ENCODE results near the gene GPT2. TPM values are rescaled to one million over a fixed set of nuclear protein-coding genes. Genes with fewer than 3 reads are reported as not detected.
"Not testable (repeated sequence)": the region's sequence is repeated elsewhere in the genome, so short reads cannot be mapped to it uniquely, and the experiment has no call there.

GPT2 gene
- polyA plus RNA-seq, 1 experiment: 18.5 TPM

DNA sequence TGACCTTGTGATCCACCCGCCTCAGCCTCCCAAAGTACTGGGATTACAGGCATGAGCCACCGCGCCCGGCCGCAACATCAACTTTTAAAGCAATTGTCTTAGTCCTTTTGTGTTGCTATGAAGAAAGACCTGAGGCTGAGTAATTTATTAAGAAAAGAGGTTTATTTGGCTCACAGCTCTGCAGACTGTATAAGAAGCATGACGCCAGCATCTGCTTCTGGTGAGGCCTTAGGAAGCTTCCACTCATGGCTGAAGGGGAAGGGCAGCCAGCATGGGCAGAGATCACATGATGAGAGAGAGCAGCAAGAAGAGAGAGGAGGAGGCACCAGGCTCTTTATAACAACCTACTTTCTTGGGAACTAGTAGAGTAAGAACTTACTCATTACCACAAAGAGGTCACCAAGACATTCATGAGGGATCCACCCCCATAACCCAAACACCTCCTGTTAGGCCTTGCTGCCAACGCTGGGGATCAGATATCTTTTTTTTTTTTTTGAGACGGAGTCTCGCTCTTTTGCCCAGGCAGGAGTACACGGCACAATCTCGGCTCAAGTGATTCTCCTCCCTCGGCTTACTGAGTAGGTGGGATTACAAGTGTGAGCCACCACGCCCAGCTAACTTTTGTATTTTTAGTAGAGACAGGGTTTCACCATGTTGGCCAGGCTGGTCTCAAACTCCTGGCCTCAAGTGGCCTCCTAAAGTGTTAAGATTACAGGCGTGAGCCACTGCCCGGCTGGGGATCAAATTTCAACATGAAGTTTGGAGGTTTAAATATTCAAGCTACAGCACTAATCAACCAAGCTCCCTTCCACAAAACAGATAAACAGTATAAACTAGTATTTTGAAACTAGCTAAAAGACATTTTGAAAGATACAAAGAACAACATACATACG lies 21.4 kb upstream of the GPT2 start:
- no peak overlapping the region for H3K27ac ChIP-seq (ENCODE audit: low read depth, low read length)
- ChIA-PET POLR2A (interaction anchor here (0.6 kb wide), 1 partner anchor 70 kb away, joined by 7 read pairs; no protein-coding TSS in a partner anchor), CTCF (interaction anchor here (1.2 to 3.4 kb wide), 3 partner anchors 9 to 67 kb away, joined by 4 to 25 read pairs (median 7); no protein-coding TSS in a partner anchor)
- H3K9me3 ChIP-seq (ENCODE audit: control insufficient read depth, insufficient read depth, low read length): peaks cover 8% of the 10 kb centered on the region
- TF ChIP-seq, protein P1, sequence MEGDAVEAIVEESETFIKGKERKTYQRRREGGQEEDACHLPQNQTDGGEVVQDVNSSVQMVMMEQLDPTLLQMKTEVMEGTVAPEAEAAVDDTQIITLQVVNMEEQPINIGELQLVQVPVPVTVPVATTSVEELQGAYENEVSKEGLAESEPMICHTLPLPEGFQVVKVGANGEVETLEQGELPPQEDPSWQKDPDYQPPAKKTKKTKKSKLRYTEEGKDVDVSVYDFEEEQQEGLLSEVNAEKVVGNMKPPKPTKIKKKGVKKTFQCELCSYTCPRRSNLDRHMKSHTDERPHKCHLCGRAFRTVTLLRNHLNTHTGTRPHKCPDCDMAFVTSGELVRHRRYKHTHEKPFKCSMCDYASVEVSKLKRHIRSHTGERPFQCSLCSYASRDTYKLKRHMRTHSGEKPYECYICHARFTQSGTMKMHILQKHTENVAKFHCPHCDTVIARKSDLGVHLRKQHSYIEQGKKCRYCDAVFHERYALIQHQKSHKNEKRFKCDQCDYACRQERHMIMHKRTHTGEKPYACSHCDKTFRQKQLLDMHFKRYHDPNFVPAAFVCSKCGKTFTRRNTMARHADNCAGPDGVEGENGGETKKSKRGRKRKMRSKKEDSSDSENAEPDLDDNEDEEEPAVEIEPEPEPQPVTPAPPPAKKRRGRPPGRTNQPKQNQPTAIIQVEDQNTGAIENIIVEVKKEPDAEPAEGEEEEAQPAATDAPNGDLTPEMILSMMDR (IDR thresholded peaks at IDR 0.05; ENCODE audit: low read depth, low read length): no peak
- DNase-seq (ENCODE audit: low read depth, low spot score): no peak
- H3K27me3 ChIP-seq (ENCODE audit: control insufficient read depth, insufficient read depth, low read length): no peaks in the 10 kb centered on the region
- H3K4me3 ChIP-seq (ENCODE audit: low read depth, low read length): no peak overlapping the region

- Histone ChIP-seq H3K27ac (ENCODE audit: low read depth, low read length) (no peak overlapping the region), H3K9me3 (ENCODE audit: control insufficient read depth, insufficient read depth, low read length) (peaks cover 8% of the 10 kb centered on the region), H3K27me3 (ENCODE audit: control insufficient read depth, insufficient read depth, low read length) (peaks cover 2% of the 10 kb centered on the region), H3K4me3 (ENCODE audit: low read depth, low read length) (no peak overlapping the region)
- TF ChIP-seq, protein P1 (IDR thresholded peaks at IDR 0.05; ENCODE audit: low read depth, low read length): no peak
- no peak for DNase-seq (ENCODE audit: low read depth, low spot score)
- POLR2A ChIA-PET: no interaction called here
- CTCF ChIA-PET: interaction anchor here (1.1 to 1.7 kb wide), 3 partner anchors 9 to 43 kb away, joined by 4 to 8 read pairs (median 4); no protein-coding TSS in a partner anchor
Observed at GRCh38 chr16:46866286-46866685, 17.9 kb upstream of the GPT2 start.

DNA sequence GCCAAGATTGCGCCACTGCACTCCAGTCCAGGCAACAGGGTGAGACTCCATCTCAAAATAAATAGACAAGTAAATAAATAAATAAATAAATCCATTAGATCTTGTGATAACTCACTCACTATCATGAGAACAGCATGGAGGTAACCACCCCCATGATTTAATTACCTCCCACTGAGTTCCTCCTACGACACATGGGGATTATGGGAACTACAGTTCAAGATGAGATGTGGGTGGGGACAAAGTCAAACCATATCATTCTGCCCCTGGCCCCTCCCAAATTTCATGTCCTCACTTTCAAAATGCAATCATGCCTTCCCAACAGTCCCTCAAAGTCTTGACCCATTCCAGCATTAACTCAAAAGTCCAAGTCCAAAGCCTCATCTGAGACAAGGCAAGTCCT lies 16.7 kb upstream of the GPT2 start:
- H3K4me3 ChIP-seq (ENCODE audit: low read depth, low read length); H3K27me3 ChIP-seq (ENCODE audit: control insufficient read depth, insufficient read depth, low read length); POLR2A ChIA-PET; H3K27ac ChIP-seq (ENCODE audit: low read depth, low read length); CTCF ChIA-PET; DNase-seq (ENCODE audit: low read depth, low spot score); H3K9me3 ChIP-seq (ENCODE audit: control insufficient read depth, insufficient read depth, low read length): not testable (repeated sequence)

GRCh38 chr16:46868891-46869290 lies 15.3 kb upstream of the GPT2 start:
- POLR2A ChIA-PET; H3K9me3 ChIP-seq (ENCODE audit: control insufficient read depth, insufficient read depth, low read length); H3K4me3 ChIP-seq (ENCODE audit: low read depth, low read length); H3K27ac ChIP-seq (ENCODE audit: low read depth, low read length); DNase-seq (ENCODE audit: low read depth, low spot score); CTCF ChIA-PET; H3K27me3 ChIP-seq (ENCODE audit: control insufficient read depth, insufficient read depth, low read length): not testable (repeated sequence)

- TF ChIP-seq, protein P1 (IDR thresholded peaks at IDR 0.05; ENCODE audit: low read depth, low read length): no peak
- CTCF ChIA-PET: no interaction called here
- no peaks in the 10 kb centered on the region for H3K9me3 ChIP-seq (ENCODE audit: control insufficient read depth, insufficient read depth, low read length)
- H3K27ac ChIP-seq (ENCODE audit: low read depth, low read length): no peak overlapping the region
- peaks cover 2% of the 10 kb centered on the region for H3K27me3 ChIP-seq (ENCODE audit: control insufficient read depth, insufficient read depth, low read length)
- POLR2A ChIA-PET: no interaction called here
- no peak overlapping the region for H3K4me3 ChIP-seq (ENCODE audit: low read depth, low read length)
- no peak for DNase-seq (ENCODE audit: low read depth, low spot score)
Observed at GRCh38 chr16:46871597-46871996, 12.6 kb upstream of the GPT2 start.

- TF ChIP-seq, protein P1 (IDR thresholded peaks at IDR 0.05; ENCODE audit: low read depth, low read length): no peak
- DNase-seq (ENCODE audit: low read depth, low spot score): no peak
- no peak overlapping the region for H3K4me3 ChIP-seq (ENCODE audit: low read depth, low read length)
- H3K9me3 ChIP-seq (ENCODE audit: control insufficient read depth, insufficient read depth, low read length): no peaks in the 10 kb centered on the region
- POLR2A ChIA-PET: no interaction called here
- CTCF ChIA-PET: interaction anchor here (0.6 to 4.4 kb wide), 2 partner anchors 19 to 99 kb away, joined by 5 to 29 read pairs; no protein-coding TSS in a partner anchor
- no peak overlapping the region for H3K27ac ChIP-seq (ENCODE audit: low read depth, low read length)
- peaks cover 2% of the 10 kb centered on the region for H3K27me3 ChIP-seq (ENCODE audit: control insufficient read depth, insufficient read depth, low read length)
Observed at GRCh38 chr16:46873201-46873600, 11.0 kb upstream of the GPT2 start.

Measured in AG04450 (cell line).